ENCODE data around the gene FAM229B.

GRCh38 chr6:112058243-112059032, 29.0 kb upstream of the FAM229B start:
- TF ChIP-seq CTCF (IDR thresholded peaks at IDR 0.05; ENCODE audit: low read length) = no peak
- TF ChIP-seq EZH2 (optimal IDR thresholded peaks at IDR 0.05; ENCODE audit: low read depth, low read length) = no peak
- TF ChIP-seq EZH2phosphoT487 (IDR thresholded peaks at IDR 0.05; ENCODE audit: low read length) = no peak
